Esophagus squamous epithelium (tissue), 5 donors: Measurements from ENCODE around the gene PLXNA3. TPM values are rescaled to one million over a fixed set of nuclear protein-coding genes. Genes with fewer than 3 reads are reported as not detected.

Experiments
- DNase-seq: peaks from one replicate; lab custom pipeline; 2025; lab: John Stamatoyannopoulos, UW
- H3K27ac ChIP-seq, 4 donors: fragments of 200-600 bp; sonication (generic); one replicate each; pipeline ENCODE4 v1.5.1; 2016 to 2019; ENCODE audit warnings: mild to moderate bottlenecking in 1 of 4
- H3K27me3 ChIP-seq, 4 donors: fragments of 200-600 bp; sonication (generic); 1 replicate in 3 of 4; 2 replicates in 1 of 4; pipeline versions ENCODE4 v1.5.1 to v1.6.0; 2017 to 2021; ENCODE audit warnings: antibody characterized with exemption in 1 of 4
- H3K36me3 ChIP-seq, 3 donors: fragments of 200-600 bp; sonication (generic); one replicate each; pipeline ENCODE4 v1.5.1; 2016 to 2019
- H3K4me1 ChIP-seq, 3 donors: fragments of 200-600 bp; sonication (generic); one replicate each; pipeline ENCODE4 v1.5.1; 2017 to 2019
- H3K4me3 ChIP-seq, 4 donors: fragments of 200-600 bp; sonication (generic); 1 replicate in 3 of 4; 2 replicates in 1 of 4; pipeline ENCODE4 v1.5.1; 2016 to 2019; ENCODE audit warnings: mild to moderate bottlenecking in 2 of 4, moderate library complexity in 1 of 4
- H3K9me3 ChIP-seq, 3 donors: fragments of 200-600 bp; sonication (generic); one replicate each; pipeline ENCODE4 v1.5.1; 2016 to 2019
- CTCF ChIP-seq, 6 experiments: fragments of 450-650 bp in 4 of 6; fragments of 200-600 bp in 2 of 6; sonication (generic) in 2 of 6; IDR thresholded peaks; one replicate each; pipeline ENCODE4 v1.5.1; 2016 to 2019; ENCODE audit warnings: antibody characterized with exemption in 6 of 6, mild to moderate bottlenecking in 4 of 6, moderate library complexity in 4 of 6
- POLR2A ChIP-seq, 4 donors: fragments of 450-650 bp; IDR thresholded peaks; one replicate each; pipeline ENCODE4 v1.6.1; 2017; ENCODE audit warnings: antibody characterized with exemption in 4 of 4, mild to moderate bottlenecking in 4 of 4, moderate library complexity in 3 of 4
- WGBS, 2 donors: methylation state at CpG; one replicate each; pipeline ENCODE4 v1.1.5; 2018; 5-methylcytosine and 5-hydroxymethylcytosine counted together
- intact Hi-C: fragments of 100-400 bp; cut with DNase I; formaldehyde crosslinking; loops from one replicate; pipeline ENCODE4 v1.15.0; 2022
- total RNA-seq, 4 donors: library from RNA; depleted of rRNA; stranded (reverse); fragments of >200 nt; gene quantifications; one replicate each; pipeline ENCODE4 v1.1.0, GENCODE V29; 2016
- donor health status: DM: yes; HTN: yes; CAD: no.

Gene PLXNA3
- total RNA-seq, 4 donors from 2014 or later = 4.4 to 5.9 (median 5.4) TPM

DNA sequence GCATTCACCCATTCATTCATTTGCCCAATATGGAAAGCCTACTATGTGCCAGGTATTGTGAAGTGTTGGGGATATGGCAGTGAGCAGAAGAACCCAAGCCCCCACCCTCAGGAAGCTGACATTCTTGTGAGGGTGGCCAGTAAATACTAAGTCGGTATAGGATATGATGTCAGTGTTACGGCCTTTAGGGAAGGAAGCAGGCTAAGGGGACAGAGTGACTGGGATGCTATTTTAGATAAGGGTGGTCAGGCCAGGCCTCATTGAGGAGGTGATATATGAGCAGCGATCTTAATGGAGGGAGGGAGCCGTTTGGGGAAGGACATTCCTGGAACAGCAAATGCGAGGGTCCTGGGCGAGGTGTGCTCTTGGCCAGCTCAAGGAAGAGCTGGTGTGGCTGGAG is 27.6 kb upstream of the PLXNA3 start:
- intact Hi-C loops = no loop called here
- Histone ChIP-seq H3K27me3 (no peaks in the 10 kb centered on the region), H3K4me3 (peak overlapping the region in 1 of 4 donors; percentile 15), H3K9me3 (no peaks in the 10 kb centered on the region), H3K27ac (peak overlapping the region in 3 of 4 donors; percentile 33 to 61 (median 48)), H3K36me3 (peaks cover 3 to 39% (median 5%) of the 10 kb centered on the region in 3 donors), H3K4me1 (peaks cover 5 to 42% (median 7%) of the 10 kb centered on the region in 3 donors)
- WGBS, 2 donors = 75 to 83% methylated on average over 4 to 6 of the region's 6 CpGs
- TF ChIP-seq CTCF (IDR thresholded peaks at IDR 0.05) = no peak
- no peak for TF ChIP-seq POLR2A (IDR thresholded peaks at IDR 0.05)
- no peak for DNase-seq

GRCh38 chrX:154430916-154431315 is 27.2 kb upstream of the PLXNA3 start:
- WGBS, 2 donors = 49 to 55% methylated on average over 7 of the region's 7 CpGs
- no peak for DNase-seq
- H3K36me3 ChIP-seq = peaks cover 5 to 43% (median 8%) of the 10 kb centered on the region in 3 donors
- TF ChIP-seq POLR2A (IDR thresholded peaks at IDR 0.05) (no peak), CTCF (IDR thresholded peaks at IDR 0.05) (no peak)
- no peak overlapping the region for H3K4me3 ChIP-seq
- H3K27ac ChIP-seq = peak overlapping the region in 3 of 4 donors; percentile 33 to 61 (median 48)
- no peaks in the 10 kb centered on the region for H3K9me3 ChIP-seq
- H3K4me1 ChIP-seq = peaks cover 5 to 42% (median 7%) of the 10 kb centered on the region in 3 donors
- no peaks in the 10 kb centered on the region for H3K27me3 ChIP-seq
- intact Hi-C loops = no loop called here

- 71 to 73% methylated on average over 3 of the region's 5 CpGs for WGBS, 2 donors
These were observed 26.7 kb upstream of the PLXNA3 start for GRCh38 chrX:154431341-154431740.

DNA sequence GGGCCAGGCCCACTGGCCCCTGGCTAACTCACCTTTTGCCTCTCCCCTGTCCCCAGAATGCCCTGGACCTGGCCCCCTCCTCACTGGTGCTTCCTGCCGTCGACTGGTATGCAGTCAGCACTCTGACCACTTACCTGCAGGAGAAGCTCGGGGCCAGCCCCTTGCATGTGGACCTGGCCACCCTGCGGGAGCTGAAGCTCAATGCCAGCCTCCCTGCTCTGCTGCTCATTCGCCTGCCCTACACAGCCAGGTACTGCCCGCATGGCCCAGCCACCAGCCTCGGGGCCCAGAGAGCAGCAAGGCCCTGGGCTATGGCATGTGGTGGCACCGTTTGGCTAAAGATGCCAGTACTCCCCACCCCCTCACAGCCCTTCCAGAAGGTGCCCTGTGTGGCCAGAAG is 25.9 kb upstream of the PLXNA3 start:
- intact Hi-C loops = no loop called here
- H3K36me3 ChIP-seq = peaks cover 5 to 43% (median 8%) of the 10 kb centered on the region in 3 donors
- peaks cover 5 to 45% (median 7%) of the 10 kb centered on the region in 3 donors for H3K4me1 ChIP-seq
- TF ChIP-seq POLR2A (IDR thresholded peaks at IDR 0.05) (no peak), CTCF (IDR thresholded peaks at IDR 0.05) (no peak)
- WGBS, 2 donors = 60% methylated on average over 1 of the region's 8 CpGs; no CpG with 5 or more reads in 1 of the 2 donors
- no peak for DNase-seq
- no peaks in the 10 kb centered on the region for H3K27me3 ChIP-seq
- peak overlapping the region in 1 of 4 donors; percentile 33 for H3K27ac ChIP-seq
- H3K4me3 ChIP-seq = no peak overlapping the region
- no peaks in the 10 kb centered on the region for H3K9me3 ChIP-seq

More at GRCh38 chrX:154431341-154431740, 26.7 kb upstream of the PLXNA3 start:
- TF ChIP-seq CTCF (IDR thresholded peaks at IDR 0.05) (no peak), POLR2A (IDR thresholded peaks at IDR 0.05) (no peak)
- DNase-seq = no peak
- H3K27ac ChIP-seq = peak overlapping the region in 3 of 4 donors; percentile 33 to 61 (median 48)
- H3K9me3 ChIP-seq = no peaks in the 10 kb centered on the region
- peaks cover 5 to 47% (median 7%) of the 10 kb centered on the region in 3 donors for H3K4me1 ChIP-seq
- H3K4me3 ChIP-seq = no peak overlapping the region
- intact Hi-C loops = no loop called here
- no peaks in the 10 kb centered on the region for H3K27me3 ChIP-seq
- H3K36me3 ChIP-seq = peaks cover 5 to 43% (median 8%) of the 10 kb centered on the region in 3 donors

- no peaks in the 10 kb centered on the region for H3K27me3 ChIP-seq
- H3K36me3 ChIP-seq = peaks cover 5 to 45% (median 8%) of the 10 kb centered on the region in 3 donors
- intact Hi-C loops = no loop called here
- no peaks in the 10 kb centered on the region for H3K9me3 ChIP-seq
- no peak for TF ChIP-seq CTCF (IDR thresholded peaks at IDR 0.05)
- TF ChIP-seq POLR2A (IDR thresholded peaks at IDR 0.05) = no peak
- WGBS, 2 donors = 50% methylated on average over 1 of the region's 7 CpGs; no CpG with 5 or more reads in 1 of the 2 donors
- no peak for DNase-seq
- no peak overlapping the region for H3K27ac ChIP-seq
- no peak overlapping the region for H3K4me3 ChIP-seq
- H3K4me1 ChIP-seq = peaks cover 10 to 48% (median 13%) of the 10 kb centered on the region in 3 donors
These were observed 24.5 kb upstream of the PLXNA3 start for GRCh38 chrX:154433605-154434004.
